Liver (tissue), 3 donors: ENCODE measurements around the gene USP24.

ENCODE experiments used
- GABPA ChIP-seq, 2 donors: IDR thresholded peaks in 1 of 2; conservative IDR thresholded peaks in 1 of 2; 2 replicates each; pipeline ENCODE4 v1.6.1; 2016; ENCODE audit warnings: antibody characterized with exemption in 2 of 2, mild to moderate bottlenecking in 1 of 2, moderate library complexity in 1 of 2
- JUND ChIP-seq, 2 donors: IDR thresholded peaks; 2 replicates each; pipeline ENCODE4 v1.6.1; 2016; ENCODE audit warnings: antibody characterized with exemption in 2 of 2
- MAX ChIP-seq: IDR thresholded peaks from 2 replicates; pipeline ENCODE4 v1.6.1; 2016; ENCODE audit warnings: antibody characterized with exemption
- RAD21 ChIP-seq, 2 donors: IDR thresholded peaks; 2 replicates each; pipeline ENCODE4 v1.6.1; 2016; ENCODE audit warnings: antibody characterized with exemption in 2 of 2, mild to moderate bottlenecking in 2 of 2
- REST ChIP-seq: IDR thresholded peaks from 2 replicates; pipeline ENCODE4 v1.6.1; 2016; ENCODE audit warnings: antibody characterized with exemption, mild to moderate bottlenecking
- TAF1 ChIP-seq: conservative IDR thresholded peaks from 2 replicates; pipeline ENCODE4 v1.6.1; 2016; ENCODE audit warnings: antibody characterized with exemption, mild to moderate bottlenecking
- YY1 ChIP-seq: IDR thresholded peaks from 2 replicates; pipeline ENCODE4 v1.6.1; 2016; ENCODE audit warnings: antibody characterized with exemption, mild to moderate bottlenecking
- TF ChIP-seq, protein P1 (sequence below): fragments of 150-350 bp; IDR thresholded peaks from 2 replicates; pipeline ENCODE4 v1.5.1; 2017; ENCODE audit warnings: improper control_type of control experiment, low read depth, low read length; ENCODE audit not compliant: missing input control
- TF ChIP-seq, protein P2 (sequence below): IDR thresholded peaks from 2 replicates; pipeline ENCODE4 v1.6.1; 2016; ENCODE audit warnings: antibody characterized with exemption
- donor health status: healthy.
- donor health status: healthy.

- TF ChIP-seq, protein P1, sequence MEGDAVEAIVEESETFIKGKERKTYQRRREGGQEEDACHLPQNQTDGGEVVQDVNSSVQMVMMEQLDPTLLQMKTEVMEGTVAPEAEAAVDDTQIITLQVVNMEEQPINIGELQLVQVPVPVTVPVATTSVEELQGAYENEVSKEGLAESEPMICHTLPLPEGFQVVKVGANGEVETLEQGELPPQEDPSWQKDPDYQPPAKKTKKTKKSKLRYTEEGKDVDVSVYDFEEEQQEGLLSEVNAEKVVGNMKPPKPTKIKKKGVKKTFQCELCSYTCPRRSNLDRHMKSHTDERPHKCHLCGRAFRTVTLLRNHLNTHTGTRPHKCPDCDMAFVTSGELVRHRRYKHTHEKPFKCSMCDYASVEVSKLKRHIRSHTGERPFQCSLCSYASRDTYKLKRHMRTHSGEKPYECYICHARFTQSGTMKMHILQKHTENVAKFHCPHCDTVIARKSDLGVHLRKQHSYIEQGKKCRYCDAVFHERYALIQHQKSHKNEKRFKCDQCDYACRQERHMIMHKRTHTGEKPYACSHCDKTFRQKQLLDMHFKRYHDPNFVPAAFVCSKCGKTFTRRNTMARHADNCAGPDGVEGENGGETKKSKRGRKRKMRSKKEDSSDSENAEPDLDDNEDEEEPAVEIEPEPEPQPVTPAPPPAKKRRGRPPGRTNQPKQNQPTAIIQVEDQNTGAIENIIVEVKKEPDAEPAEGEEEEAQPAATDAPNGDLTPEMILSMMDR = no peak
- TF ChIP-seq MAX (no peak), REST (no peak), YY1 (no peak), GABPA (IDR thresholded peaks at IDR 0.05 in 1 of 2, conservative IDR thresholded peaks at IDR 0.05 in 1 of 2) (no peak), RAD21 (IDR thresholded peaks at IDR 0.05) (no peak), JUND (IDR thresholded peaks at IDR 0.05) (no peak), TAF1 (no peak)
- TF ChIP-seq, protein P2, sequence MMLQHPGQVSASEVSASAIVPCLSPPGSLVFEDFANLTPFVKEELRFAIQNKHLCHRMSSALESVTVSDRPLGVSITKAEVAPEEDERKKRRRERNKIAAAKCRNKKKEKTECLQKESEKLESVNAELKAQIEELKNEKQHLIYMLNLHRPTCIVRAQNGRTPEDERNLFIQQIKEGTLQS = no peak
Observed at GRCh38 chr1:55117941-55118340, 97.2 kb downstream of the USP24 start.
